Neutrophil (primary cell): ENCODE measurements around the gene POU6F2.

Experiments used
- H3K27ac ChIP-seq: fragments of 200-600 bp; sonication (generic); 2 replicates; pipeline ENCODE4 v1.5.1; 2016; ENCODE audit warnings: mild to moderate bottlenecking, moderate library complexity
- H3K27me3 ChIP-seq: fragments of 200-600 bp; sonication (generic); 2 replicates; pipeline ENCODE4 v1.6.0; 2016; ENCODE audit warnings: mild to moderate bottlenecking
- H3K36me3 ChIP-seq: fragments of 200-600 bp; sonication (generic); 2 replicates; pipeline ENCODE4 v1.5.1; 2017
- H3K4me1 ChIP-seq, 2 experiments: fragments of 200-600 bp in 1 of 2; sonication (generic) in 1 of 2; 1 replicate in 1 of 2; 2 replicates in 1 of 2; pipeline versions ENCODE4 v1.5.1 to v1.6.1; 2013 to 2016; ENCODE audit warnings: low read depth in 1 of 2, low read length in 1 of 2, mild to moderate bottlenecking in 1 of 2, moderate library complexity in 1 of 2; ENCODE audit not compliant: control insufficient read depth in 1 of 2, insufficient read depth in 1 of 2
- H3K4me3 ChIP-seq, 2 experiments: fragments of 200-600 bp in 1 of 2; sonication (generic) in 1 of 2; 1 replicate in 1 of 2; 2 replicates in 1 of 2; pipeline ENCODE4 v1.5.1; 2013 to 2016; ENCODE audit warnings: low read depth in 1 of 2, low read length in 1 of 2, mild to moderate bottlenecking in 1 of 2, moderate library complexity in 1 of 2
- H3K9me3 ChIP-seq: fragments of 200-600 bp; sonication (generic); 2 replicates; pipeline ENCODE4 v1.5.1; 2016
- TF ChIP-seq, protein P1 (sequence below): fragments of 200-600 bp; sonication (generic); IDR thresholded peaks from 2 replicates; pipeline ENCODE4 v1.5.1; 2016; ENCODE audit warnings: antibody characterized with exemption

The POU6F2 gene

DNA sequence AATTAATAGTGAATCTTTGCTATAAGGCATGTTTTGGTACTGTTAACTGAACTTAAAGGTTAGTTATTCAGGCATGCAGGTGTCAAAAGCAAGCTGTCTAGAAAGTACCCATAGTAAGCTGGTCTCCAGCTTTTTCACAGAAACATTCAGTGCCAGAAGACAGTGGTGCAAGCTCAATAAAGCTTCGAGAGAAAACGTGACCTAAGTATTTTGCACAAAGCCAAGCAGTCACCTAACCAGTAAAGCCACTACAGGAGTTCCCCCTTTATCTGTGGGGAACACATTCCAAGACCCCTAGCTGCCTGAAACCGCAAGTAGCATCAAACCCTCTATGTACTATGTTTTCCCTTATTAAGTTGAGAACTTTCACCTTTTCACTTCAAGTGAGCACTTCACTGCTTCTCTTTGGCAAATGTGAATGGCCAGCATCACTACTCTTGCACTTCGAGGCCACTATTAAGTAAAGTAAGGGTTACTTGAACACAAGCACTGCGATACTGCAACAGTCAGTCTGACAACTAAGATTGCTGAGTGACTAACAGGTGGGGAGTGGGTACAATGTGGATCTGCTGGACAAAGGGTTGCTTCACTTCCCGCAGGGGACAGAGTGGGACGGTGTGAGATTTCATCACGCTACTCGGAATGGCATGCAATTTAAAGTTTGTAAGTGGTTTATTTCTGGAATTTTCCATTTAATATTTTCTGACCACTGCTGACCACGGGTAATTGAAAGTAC lies 334.7 kb downstream of the POU6F2 start:
- Histone ChIP-seq H3K36me3 (no peaks in the 10 kb centered on the region), H3K4me1 (no peaks in the 10 kb centered on the region), H3K27me3 (peaks cover 3% of the 10 kb centered on the region), H3K4me3 (no peak overlapping the region), H3K27ac (no peak overlapping the region), H3K9me3 (no peaks in the 10 kb centered on the region)
- TF ChIP-seq, protein P1, sequence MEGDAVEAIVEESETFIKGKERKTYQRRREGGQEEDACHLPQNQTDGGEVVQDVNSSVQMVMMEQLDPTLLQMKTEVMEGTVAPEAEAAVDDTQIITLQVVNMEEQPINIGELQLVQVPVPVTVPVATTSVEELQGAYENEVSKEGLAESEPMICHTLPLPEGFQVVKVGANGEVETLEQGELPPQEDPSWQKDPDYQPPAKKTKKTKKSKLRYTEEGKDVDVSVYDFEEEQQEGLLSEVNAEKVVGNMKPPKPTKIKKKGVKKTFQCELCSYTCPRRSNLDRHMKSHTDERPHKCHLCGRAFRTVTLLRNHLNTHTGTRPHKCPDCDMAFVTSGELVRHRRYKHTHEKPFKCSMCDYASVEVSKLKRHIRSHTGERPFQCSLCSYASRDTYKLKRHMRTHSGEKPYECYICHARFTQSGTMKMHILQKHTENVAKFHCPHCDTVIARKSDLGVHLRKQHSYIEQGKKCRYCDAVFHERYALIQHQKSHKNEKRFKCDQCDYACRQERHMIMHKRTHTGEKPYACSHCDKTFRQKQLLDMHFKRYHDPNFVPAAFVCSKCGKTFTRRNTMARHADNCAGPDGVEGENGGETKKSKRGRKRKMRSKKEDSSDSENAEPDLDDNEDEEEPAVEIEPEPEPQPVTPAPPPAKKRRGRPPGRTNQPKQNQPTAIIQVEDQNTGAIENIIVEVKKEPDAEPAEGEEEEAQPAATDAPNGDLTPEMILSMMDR, result no peak

DNA sequence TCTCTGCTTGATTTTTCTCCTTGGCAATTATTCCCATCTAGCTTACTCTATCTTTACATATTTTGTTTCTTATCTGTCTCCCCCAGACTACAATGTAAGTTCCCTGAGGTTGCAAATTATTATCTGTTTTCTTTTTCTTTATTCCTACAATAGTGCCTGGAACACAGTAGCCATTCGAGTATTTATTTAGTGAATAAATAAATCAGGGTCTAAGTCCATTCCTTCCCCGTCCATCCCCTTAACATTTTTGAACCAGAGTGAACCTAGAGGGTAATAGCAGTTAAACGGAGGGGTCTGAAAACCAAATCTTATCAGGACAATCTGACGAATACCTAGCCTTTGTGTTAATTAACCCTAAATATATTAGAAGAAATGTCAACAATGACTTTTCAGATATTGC lies 335.7 kb downstream of the POU6F2 start:
- Histone ChIP-seq H3K27me3 (peaks cover 3% of the 10 kb centered on the region), H3K4me1 (no peaks in the 10 kb centered on the region), H3K27ac (no peak overlapping the region), H3K4me3 (no peak overlapping the region), H3K9me3 (no peaks in the 10 kb centered on the region), H3K36me3 (no peaks in the 10 kb centered on the region)
- TF ChIP-seq, protein P1, result no peak

DNA sequence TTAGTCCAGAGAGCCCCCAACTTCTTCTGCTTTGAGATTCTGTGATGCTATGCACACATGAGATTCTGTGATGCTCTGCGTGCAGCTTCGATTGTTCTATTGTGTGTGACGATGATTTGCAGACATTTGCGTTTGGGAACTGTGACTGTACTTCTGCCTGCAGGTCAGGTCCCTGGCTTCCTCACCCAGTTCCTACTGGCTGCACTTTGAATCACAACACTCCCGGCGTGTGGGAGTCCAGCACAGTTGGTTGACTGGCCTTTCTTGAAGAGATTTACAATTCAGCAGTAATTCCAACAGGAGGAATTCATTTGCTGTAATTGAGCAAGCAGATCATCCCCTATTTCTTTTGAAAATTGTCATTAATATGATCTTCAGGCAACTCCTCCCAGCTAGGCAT lies 336.3 kb downstream of the POU6F2 start:
- H3K27me3 ChIP-seq, result peaks cover 3% of the 10 kb centered on the region
- no peak overlapping the region for H3K4me3 ChIP-seq
- TF ChIP-seq, protein P1, result no peak
- no peaks in the 10 kb centered on the region for H3K36me3 ChIP-seq
- no peaks in the 10 kb centered on the region for H3K9me3 ChIP-seq
- H3K4me1 ChIP-seq, result no peaks in the 10 kb centered on the region
- no peak overlapping the region for H3K27ac ChIP-seq

DNA sequence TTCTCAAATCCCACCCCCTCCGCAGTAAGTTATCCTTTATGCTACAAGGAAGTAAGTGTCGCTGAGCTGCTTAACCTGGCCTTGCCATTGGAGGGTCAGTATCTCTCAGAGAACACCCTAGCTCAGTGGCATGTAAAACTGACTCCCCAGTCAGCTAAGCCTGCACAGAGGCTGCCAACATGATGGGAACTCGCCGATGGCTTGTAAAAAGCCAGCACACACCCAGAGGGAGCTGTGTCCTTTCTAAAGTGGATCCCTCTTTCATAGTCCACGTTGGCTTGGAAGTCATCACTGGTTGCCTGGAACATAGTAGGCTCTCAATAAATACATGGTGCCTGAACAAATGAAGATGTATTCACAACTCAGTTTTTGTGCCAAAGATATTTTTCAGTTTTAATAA lies 339.4 kb downstream of the POU6F2 start:
- H3K4me3 ChIP-seq, result no peak overlapping the region
- no peaks in the 10 kb centered on the region for H3K36me3 ChIP-seq
- peaks cover 3% of the 10 kb centered on the region for H3K27me3 ChIP-seq
- no peaks in the 10 kb centered on the region for H3K4me1 ChIP-seq
- no peaks in the 10 kb centered on the region for H3K9me3 ChIP-seq
- no peak overlapping the region for H3K27ac ChIP-seq
- TF ChIP-seq, protein P1, result no peak

DNA sequence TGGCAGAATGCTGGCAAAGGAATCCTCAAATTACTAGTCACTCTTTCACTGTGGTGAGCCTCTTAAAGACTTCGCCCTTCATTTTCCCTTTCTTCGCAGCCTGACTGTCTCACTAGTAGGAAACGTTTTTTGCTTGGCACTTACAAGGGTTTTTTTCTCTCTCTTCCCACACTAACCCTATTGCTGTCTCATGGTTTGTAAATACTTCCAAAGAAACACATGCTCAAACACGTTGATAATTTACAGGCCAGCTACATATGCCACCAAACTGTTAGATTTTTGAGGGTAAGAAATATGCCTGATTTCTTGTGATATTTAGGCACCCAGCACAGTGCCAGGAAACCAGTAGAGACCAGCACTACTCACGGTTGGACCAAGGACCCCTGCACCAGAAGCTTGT lies 340.2 kb downstream of the POU6F2 start:
- Histone ChIP-seq H3K27me3 (peaks cover 3% of the 10 kb centered on the region), H3K4me1 (no peaks in the 10 kb centered on the region), H3K9me3 (no peaks in the 10 kb centered on the region), H3K4me3 (no peak overlapping the region), H3K27ac (no peak overlapping the region), H3K36me3 (no peaks in the 10 kb centered on the region)
- TF ChIP-seq, protein P1, result no peak
